ENCODE measurements around the gene PSMD12.
"Not testable (repeated sequence)": the region's sequence is repeated elsewhere in the genome, so short reads cannot be mapped to it uniquely, and the experiment has no call there.

The PSMD12 gene

GRCh38 chr17:67366193-67367157 is at the start of gene PSMD12:
PSMD12 (minus strand) TSS chr17:67366577; CDS start chr17:67366519, 58 bp downstream.
- no peak for DNase-seq (ENCODE audit: low read depth, low spot score)

- no peak for DNase-seq (ENCODE audit: low read depth, low spot score)
Observed at GRCh38 chr17:67415291-67415690, 48.9 kb upstream of the PSMD12 start.

- DNase-seq (ENCODE audit: low read depth, low spot score): no peak
Observed at GRCh38 chr17:67414559-67414958, 48.2 kb upstream of the PSMD12 start.

DNA sequence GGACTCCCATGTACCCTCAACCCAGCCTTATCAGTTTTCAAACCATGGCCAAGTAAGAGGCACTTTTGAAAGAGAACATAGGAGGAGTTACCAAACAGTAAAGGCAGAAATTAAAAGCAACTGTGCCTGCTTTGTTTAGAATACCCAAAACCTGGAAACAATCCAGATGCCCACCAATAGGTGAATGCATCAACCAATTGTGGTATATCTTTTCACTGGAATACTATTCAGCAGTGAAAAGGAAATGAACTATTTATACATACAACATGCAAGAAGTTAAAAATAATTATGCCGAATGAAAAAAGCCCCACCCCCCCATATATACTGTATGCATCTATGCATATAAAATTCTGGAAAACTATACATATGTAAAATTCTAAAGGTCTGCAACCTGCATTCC is 47.8 kb upstream of the PSMD12 start:
- no peak for DNase-seq (ENCODE audit: low read depth, low spot score)

GRCh38 chr17:67413388-67413787 is 47.0 kb upstream of the PSMD12 start:
- no peak for DNase-seq (ENCODE audit: low read depth, low spot score)

- no peak for DNase-seq (ENCODE audit: low read depth, low spot score)
Observed at GRCh38 chr17:67412941-67413340, 46.6 kb upstream of the PSMD12 start.

GRCh38 chr17:67412032-67412431 is 45.7 kb upstream of the PSMD12 start:
- no peak for DNase-seq (ENCODE audit: low read depth, low spot score)

DNA sequence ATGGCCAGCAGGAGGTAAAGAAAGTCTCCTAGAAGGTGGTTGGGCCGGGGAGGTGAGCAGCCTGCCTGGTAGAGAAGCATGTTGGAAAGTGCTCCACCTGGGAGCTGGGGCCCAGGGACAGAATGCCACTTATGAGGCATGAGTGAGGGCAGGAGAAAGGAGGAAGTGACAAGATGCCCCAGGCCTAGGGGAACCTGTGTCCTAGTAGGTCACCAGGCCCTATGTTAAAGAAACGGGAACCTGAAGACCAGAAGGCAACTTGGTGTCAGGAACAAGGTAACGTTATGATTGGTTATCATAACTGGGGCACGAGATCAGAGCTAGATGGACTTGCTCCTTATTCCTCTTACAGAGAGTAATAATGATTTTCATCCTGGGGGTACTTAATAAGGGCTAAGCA is 45.0 kb upstream of the PSMD12 start:
- no peak for DNase-seq (ENCODE audit: low read depth, low spot score)

DNA sequence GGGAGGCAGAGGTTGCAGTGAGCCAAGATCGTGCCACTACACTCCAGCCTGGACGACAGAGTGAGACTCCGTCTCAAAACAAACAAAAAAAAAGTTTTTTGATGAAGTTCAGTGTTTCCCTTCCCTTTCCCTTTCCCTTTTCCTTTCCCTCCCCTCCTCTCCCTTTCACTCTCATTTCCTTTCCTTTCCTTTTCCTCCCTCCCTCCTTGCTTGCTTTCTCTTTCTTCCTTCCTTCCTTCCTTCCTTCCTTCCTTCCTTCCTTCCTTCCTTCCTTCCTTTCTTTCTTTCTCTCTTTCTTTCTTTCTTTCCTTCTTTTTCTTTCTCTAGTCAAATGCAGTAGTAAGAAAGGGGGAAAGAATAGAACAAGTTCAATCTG is 42.1 kb upstream of the PSMD12 start:
- not testable (repeated sequence) for DNase-seq (ENCODE audit: low read depth, low spot score)

DNA sequence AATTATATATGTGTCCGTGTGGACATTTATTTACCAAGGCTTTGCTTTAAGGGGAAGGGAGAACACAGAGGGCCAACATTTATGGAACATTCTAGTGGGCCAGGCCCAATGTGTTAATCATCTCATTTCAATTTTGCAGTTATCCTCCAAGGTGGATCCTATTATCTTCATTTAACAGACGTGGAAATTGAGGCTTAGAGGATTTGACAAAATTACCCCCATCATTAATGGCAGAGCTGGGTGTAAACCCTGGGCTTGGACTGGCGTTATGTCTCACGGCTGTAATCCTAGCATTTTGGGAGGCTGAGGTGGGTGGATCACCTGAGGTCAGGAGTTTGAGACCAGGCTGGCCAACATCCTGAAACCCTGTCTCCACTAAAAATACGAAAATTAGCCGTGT is 37.1 kb upstream of the PSMD12 start:
- DNase-seq (ENCODE audit: low read depth, low spot score): no peak

- DNase-seq (ENCODE audit: low read depth, low spot score): no peak
Observed at GRCh38 chr17:67403065-67403464, 36.7 kb upstream of the PSMD12 start.

- no peak for DNase-seq (ENCODE audit: low read depth, low spot score)
Observed at GRCh38 chr17:67401598-67402504, 35.5 kb upstream of the PSMD12 start.

DNA sequence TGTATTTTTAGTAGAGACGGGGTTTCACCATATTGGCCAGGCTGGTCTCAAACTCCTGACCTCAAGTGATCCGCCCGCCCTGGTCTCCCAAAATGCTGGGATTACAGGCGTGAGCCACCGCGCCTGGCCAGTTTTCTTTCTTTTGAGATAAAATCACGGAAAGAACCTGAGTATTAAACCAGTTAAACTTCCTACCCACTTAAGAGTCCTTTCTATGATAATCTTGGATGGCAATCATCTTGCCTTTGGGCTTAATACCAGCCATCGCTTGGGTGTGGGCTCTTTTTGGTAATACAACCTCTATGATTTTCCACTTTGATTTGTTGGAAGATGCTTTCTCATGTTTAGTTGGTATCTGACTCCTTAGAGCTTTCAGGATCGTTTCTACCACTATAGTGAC is 34.7 kb upstream of the PSMD12 start:
- DNase-seq (ENCODE audit: low read depth, low spot score): no peak

- DNase-seq (ENCODE audit: low read depth, low spot score): no peak
Observed at GRCh38 chr17:67400193-67400592, 33.8 kb upstream of the PSMD12 start.

- no peak for DNase-seq (ENCODE audit: low read depth, low spot score)
Observed at GRCh38 chr17:67399676-67400075, 33.3 kb upstream of the PSMD12 start.

- no peak for DNase-seq (ENCODE audit: low read depth, low spot score)
Observed at GRCh38 chr17:67393809-67394397, 27.5 kb upstream of the PSMD12 start.

DNA sequence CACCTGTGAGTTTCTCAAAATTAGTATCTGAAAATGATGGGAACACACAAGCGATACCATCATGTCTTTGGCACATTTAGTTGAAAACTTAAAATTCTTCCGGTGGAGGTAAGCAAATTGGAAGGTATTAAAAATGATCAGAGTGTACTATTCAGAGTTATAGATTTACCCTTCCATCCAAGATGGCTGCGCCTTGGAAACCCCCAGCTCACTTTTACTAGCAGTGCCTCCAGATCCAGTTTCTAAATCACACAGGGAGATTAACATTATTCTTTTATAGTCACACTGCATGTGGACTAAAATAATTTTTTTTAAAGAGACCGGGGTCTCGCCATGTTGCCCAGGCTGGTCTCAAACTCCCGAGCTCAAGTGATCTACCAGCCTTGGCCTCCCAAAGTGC is 25.7 kb upstream of the PSMD12 start:
- no peak for DNase-seq (ENCODE audit: low read depth, low spot score)

DNA sequence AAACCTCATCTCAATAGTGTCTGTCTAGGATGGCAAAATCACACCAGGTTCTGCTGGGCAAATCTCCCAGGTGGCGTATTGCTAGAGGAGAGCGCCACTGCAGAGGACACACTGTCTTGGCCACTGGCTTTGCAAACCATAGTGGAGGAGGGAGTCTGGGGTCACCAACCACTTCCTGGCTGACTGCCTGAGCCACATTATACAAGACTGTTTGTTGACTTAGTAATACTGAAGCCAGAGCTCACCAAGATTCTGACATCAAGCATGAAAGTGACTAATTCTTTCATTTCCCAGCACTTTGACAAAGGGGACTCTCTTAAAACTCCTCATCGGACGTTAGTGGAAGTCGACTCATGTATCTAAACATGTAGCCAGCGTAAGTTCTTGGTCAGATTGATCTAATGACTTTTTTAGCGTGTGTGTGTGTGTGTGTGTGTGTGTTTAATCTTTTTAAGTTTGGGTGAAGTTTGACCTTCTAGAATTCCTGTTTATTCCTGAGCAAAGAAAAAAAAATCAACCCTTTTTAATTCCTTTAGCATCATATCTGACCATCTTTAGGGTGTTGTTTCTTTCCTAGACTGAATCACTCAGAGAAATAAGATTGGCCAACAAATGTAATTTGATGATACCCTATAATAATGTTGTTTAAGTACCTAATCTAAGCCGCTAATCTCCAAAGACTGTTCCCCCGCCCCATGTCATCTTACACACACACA is 24.4 kb upstream of the PSMD12 start:
- no peak for DNase-seq (ENCODE audit: low read depth, low spot score)

DNA sequence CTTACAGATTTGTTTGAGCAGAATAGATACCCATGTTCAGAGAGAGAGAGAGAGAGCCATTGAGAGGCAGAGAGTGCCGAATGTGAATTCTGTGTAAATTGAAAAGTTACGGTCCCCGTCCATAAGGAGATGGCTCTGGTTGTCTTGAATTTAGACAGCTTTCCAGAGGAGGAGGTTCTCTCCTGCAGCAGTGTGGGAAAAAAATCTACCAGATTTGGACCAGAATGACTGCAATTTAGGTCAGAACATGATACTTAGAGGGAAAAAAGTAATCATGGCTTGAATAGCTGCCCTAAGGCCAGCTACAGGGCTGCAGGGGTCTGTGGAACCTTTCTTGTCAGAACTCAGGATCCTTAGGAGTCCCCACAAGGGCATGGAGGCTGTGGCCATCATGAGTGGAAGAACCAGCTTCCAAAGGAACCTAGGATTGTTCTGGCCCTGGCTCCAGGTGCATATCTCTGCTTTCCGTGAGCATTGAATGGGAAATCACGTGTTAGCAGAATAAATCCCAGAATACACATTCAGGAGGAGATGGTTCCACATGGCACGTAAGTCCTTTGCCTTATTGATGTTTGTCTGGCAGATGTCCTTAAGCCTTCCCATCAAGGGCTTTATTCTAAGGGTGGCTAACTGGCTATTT is 23.7 kb upstream of the PSMD12 start:
- DNase-seq (ENCODE audit: low read depth, low spot score): no peak

- DNase-seq (ENCODE audit: low read depth, low spot score): no peak
Observed at GRCh38 chr17:67388986-67389385, 22.6 kb upstream of the PSMD12 start.

- DNase-seq (ENCODE audit: low read depth, low spot score): not testable (repeated sequence)
Observed at GRCh38 chr17:67388536-67388935, 22.2 kb upstream of the PSMD12 start.
